ENCODE results near the gene RPS10.
A peak's percentile ranks its signal among the peaks of the same experiment; 100 is the strongest.
"Not testable (repeated sequence)": the region's sequence is repeated elsewhere in the genome, so short reads cannot be mapped to it uniquely, and the experiment has no call there.

The RPS10 gene

GRCh38 chr6:34391786-34392496 is 33.9 kb downstream of the RPS10 start:
- peak; percentile 18 to 52 (median 26) for DNase-seq

DNA sequence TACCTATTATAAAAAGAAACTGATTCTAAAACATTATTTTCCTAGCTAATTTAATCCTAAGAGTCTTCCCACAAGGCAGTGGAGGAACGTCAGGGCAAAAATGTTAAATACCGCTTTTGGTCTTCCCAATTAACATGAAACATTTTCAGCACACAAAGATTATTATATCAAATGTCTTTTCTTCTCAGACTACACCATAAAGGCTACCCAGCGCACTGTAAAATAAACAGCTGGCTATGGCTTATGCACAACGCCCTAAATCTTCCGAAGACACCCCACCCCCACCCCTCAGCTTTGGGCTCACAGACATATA is 34.4 kb downstream of the RPS10 start:
- peak in 1 of 4 experiments; percentile 20 for DNase-seq

GRCh38 chr6:34390531-34391472 is 35.1 kb downstream of the RPS10 start:
- no peak for DNase-seq

GRCh38 chr6:34389034-34389433 is 36.8 kb downstream of the RPS10 start:
- no peak for DNase-seq

DNA sequence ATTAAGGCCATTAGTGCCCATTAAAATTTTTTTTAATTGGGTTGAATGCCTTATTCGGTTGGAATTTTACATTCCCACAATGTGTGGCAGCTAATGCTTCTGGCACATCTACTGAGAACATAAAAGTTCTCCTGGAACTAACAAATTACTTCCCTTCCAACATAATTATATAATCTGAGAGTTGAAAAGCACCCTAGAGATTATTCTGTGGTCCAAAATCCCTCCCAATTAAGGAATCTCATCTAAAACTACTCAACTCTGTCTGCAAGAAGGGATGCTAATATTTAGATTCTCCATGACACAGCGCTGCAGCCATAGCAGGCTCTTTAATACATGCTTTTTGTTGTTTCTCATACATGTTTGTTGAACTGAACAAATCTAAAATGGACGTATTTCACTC is 37.4 kb downstream of the RPS10 start:
- DNase-seq: no peak

- no peak for DNase-seq
These were observed 39.3 kb downstream of the RPS10 start for GRCh38 chr6:34386316-34387137.

- DNase-seq: no peak
These were observed 40.1 kb downstream of the RPS10 start for GRCh38 chr6:34385793-34386195.

GRCh38 chr6:34384321-34385153 is 41.3 kb downstream of the RPS10 start:
- no peak for DNase-seq

DNA sequence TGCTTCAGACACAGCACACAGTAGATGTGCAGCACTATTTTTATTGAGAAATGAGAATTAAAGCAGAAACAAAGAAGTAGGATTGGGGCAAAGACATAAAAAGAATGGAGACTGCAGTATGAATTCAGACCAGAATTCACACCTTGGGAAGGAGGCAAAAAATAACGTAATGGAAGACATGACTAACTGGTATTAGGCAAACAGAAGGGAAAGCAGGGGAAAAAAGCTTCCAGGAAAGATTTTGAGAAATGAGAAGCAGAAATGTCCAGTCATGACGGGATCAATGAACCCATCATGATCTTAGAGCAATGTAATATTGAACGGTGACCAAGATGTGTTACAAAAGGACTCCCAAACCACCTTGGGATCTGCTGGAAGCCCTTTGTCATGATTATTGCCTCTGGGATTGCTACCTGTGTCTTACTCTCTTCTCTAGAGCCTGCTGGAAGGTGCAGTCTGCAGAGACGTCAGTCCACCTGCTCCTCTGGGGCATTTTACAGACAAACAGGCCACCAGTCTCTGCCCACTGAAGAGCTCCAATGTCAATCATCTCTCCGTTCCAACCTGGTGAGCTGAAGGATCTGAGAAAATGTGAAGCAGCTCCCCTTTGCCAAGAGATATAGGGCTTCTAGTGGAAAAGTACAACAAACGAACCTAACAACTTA is 42.1 kb downstream of the RPS10 start:
- no peak for DNase-seq

DNA sequence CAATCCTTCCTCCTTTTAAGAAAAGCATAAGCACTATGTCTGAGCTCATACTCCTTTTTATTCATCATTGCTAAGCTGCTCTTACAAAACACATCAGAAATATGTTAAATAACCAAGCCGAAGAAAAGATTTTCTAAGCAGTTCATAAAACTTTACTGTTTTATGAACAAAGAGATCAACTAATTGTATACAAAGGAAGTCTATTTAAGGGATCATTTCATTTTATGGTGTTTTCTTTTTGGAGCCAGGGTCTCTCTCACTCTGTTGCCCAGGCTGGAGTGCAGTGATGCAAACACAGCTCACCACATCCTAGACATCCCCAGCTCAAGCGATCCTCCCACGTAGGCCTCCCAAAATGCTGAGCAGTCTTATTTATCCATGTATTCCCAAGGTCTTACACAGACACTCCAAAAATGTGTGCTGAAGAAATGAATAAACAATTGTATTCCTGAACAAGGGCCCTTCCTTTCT is 42.7 kb downstream of the RPS10 start:
- DNase-seq: no peak

GRCh38 chr6:34381081-34381480 is 44.8 kb downstream of the RPS10 start:
- no peak for DNase-seq

DNA sequence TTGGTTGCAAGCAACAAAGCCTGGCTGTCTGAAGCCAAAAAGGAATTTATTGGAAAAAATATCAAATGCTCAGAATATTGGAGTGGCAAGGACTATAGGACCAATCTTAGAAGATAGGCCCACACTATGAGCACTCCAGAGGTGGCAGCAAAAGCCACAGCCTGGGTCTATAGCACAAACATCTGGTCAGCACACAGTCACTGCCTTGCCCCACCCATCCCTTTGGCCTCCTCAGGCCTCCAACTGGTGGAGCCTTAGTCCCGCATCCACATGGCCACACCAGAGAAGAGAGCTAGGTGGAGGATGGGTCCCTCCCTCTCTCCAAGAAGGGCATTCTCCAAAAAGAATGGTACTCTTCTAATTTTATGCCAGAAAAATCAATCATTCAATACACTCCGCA is 47.4 kb downstream of the RPS10 start:
- DNase-seq: no peak

DNA sequence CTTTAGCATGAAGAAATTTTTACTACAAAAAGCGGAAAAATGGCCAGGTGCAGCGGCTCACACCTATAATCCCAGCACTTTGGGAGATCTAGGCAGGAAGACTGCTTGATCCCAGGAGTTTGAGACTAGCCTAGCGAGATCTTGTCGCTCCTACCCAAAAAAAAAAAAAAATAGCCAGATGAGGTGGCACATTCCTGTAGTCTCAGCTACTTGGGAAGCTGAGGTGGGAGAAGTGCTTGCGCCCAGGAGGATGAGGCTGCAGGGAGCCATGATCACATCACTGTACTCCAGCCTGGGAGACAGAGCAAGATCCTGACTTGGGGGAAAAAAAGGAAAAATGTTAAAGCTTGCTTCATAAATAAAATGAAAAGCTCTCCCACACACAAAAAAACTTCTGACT is 47.9 kb downstream of the RPS10 start:
- no peak for DNase-seq

DNA sequence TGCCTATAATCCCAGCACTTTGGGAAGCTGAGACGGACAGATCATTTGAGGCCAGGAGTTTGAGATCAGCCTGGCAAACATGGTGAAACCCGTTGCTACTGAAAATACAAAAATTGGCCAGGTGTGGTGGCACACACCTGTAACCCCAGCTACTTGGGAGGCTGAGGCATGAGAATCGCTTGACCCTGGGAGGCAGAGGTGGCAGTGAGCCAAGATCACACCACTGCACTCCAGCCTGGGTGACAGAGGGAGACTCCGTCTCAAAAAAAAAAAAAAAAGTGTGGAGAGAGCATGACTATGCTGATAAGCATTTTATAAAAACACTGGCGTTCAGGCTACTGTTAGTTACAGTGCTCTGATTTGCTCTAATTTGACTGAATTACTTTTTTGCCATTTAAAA is 48.3 kb downstream of the RPS10 start:
- DNase-seq: not testable (repeated sequence)

DNA sequence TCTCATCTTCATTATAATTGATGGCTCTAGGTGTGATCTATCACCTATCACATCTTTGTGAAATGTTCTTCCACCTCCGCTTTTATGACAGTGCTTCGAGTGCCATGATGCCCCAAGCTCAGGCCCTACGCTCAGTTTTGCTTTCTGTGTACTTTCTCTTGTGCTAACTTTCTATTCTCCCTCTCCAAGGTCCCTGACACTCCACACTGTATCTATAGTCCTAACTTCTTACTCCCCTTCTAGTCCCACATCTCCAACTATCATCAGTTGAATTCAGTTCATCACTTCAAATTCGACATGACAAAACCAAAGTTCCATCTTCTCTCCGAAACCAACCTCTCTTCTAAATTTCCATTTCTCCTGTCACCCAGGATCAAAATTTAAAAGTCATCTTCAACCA is 50.0 kb downstream of the RPS10 start:
- no peak for DNase-seq

DNA sequence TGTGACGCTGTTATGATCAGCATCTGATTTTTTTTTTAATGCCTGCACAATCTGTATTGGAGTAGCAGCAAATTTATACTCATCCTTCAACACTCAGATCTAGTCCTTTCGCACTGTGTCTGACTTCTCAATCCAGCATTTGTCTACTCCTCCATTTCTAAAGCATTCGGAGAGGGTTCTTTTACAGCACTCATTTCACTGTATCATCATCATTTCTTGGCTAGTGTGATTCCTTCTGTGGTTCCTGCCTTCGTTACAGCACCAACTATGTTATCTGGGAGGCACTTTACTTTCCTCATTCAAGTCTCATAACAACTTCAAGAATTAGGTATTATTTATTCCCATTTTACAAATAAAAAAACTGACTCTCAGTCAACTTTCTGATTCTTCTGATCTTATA is 51.4 kb downstream of the RPS10 start:
- no peak for DNase-seq

DNA sequence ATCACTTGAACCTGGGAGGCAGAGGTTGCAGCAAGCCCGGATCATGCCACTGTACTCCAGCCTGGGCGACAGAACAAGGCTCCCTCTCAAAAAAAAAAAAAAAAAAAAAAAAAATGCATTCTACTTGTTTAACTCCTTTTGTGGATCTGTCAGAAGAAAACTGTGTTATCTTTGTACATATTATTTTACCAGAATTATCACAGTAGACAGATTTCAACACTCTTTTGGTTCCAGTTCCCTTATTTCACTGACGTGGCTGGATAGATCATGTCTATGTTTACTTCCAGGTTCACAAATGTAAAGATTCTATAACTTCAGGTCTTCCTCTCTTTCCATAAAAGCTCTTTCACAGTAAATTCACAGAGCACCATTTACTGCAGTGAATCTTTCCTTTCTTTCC is 51.8 kb downstream of the RPS10 start:
- DNase-seq: no peak

DNA sequence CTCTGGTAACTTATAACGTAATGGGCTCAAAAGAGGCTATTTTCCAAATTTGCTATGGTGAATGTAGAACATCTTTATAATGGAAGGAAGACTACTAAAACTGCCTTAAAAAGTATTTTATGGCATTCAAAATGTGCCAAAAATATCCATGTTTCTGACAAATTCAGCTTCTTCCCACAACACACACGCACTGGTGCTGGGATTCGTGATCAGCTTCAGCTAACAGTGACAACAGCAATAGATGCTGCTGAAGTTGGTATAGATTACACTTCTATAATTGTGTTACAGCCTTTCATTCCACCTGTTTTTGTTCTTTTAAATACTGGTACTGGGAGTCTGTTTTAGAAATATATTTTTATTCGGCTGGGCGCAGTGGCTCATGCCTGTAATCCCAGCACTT is 52.4 kb downstream of the RPS10 start:
- no peak for DNase-seq

GRCh38 chr6:34371865-34372264 is 54.0 kb downstream of the RPS10 start:
- DNase-seq: not testable (repeated sequence)

DNA sequence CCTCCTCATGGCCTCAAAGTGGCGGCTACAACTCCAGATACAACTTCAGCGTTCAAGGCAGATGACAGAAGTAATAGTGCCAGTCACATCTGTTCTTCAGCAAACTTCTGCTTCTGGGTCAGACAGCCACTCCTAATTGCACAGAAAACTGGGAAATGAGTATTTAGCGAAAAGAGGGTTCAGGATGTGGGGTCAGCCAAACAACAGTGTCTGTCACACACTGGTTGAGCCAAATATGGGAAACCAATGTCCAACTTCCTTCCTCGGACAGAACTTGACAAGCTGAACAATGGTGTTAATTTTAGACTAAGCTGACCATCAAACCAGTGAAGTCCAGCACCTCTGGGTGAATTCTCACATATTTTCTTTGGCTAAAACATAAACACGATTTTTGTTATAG is 55.5 kb downstream of the RPS10 start:
- DNase-seq: no peak

GRCh38 chr6:34369385-34369784 is 56.5 kb downstream of the RPS10 start:
- DNase-seq: no peak
